ELR (cell line): ENCODE measurements around the gene FAM168A.

Experiments
- DNase-seq: peaks from one replicate; pipeline ENCODE4 v3.0.0-alpha.2; 2015; ENCODE audit warnings: low read depth

Gene FAM168A

DNA sequence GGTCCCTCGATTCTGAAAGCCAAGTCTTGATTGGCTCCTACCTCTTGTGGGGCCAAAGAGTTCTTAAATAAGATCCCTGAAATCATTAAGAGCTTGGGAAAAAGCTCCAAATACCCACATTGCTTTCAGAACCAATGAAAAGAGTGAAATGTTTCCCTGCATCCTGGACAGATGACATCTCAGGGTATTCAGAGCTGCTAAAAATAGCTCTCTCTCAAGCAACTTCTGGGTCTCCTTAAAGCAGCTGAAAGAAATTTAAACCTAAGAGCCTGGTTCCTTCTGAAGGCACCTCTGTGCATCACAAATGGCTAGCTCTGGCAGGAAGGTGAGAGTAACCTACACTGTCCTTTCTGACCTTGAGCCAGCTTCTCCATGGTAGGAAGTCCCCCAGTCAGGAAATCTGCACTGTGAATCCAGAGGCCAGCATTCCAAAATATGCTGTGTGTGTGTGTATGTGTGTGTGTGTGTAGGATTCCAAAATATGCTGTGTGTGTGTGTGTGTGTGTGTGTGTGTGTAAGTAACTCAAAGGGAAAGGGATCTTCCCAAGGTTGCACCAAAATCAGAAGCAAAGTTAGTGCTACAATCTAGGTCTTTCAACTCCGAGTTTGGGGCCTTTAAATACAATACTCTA, 171.6 kb downstream of the FAM168A start:
- no peak for DNase-seq

DNA sequence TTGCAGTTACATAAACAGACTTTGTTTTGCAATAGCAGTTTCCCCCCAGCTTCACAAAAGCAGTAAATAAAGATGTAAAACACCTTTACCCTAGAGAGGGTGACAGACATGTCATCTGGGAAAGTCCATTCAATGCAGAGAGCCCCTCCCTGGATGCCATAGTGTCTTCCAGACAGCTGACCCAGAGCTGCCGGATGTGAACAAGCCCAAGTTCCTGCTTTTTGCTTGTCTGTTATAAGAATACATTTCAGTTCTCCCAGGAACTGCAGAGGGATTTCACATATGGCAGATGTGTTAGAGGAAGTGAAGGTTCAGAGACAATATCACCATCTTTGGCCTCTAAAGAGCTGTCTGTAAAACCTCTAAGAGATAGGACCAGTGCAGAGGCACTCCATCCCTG, 172.8 kb downstream of the FAM168A start:
- no peak for DNase-seq

DNA sequence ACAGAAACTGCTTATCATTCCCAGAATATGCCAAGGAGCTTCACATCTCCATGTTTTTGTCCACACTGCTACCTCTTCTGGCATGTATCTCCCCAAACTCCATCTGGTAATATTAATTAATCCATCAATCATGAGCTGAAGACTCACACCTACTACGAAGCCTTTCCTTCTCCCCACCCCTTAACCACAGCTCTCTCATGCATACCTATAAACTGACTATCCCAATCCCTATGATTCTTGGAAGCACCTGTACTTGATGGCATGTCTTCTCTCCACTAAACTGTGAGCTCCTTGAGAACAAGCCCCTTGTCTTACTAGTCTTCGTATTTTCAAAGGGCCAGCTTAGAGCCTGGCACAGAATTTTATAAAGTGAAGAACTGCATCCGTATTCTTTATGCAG, 174.4 kb downstream of the FAM168A start:
- no peak for DNase-seq

DNA sequence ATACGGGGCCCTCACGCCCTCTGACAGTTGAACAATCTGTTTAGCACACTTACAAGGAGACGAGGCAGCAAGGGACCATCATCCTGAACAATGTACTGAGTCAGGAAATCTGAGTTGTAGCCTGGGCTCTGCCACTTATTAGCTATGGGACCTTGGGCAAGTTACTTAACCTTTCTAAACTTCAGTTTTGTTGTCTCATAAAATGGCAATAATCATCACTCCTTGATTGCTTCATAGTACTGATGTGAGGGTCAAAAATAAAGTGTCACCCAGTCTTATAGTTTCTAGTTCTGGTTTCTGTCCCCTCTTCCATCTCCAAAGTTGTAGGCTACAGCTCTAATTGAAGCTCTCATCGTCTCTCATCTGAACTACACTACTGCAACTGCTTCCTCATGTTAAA, 175.0 kb downstream of the FAM168A start:
- DNase-seq: no peak

DNA sequence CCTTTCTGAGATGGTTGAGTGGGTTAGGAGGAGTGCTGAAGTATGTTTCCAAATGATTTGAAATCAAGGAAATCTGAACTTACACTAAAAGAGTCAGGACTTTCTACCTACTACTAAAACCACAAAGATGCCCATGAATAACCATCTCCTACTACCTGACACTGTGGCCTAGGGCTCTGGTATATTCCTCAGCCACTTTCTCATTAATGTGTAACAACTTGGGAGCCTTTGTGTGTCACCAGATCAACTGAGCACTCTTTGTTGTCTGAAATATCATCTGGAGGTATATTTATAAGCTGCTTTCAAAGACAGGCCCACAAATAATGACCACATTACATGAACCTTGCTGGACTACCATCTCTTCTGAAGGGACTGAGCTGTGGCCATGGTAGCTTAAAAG, 177.8 kb downstream of the FAM168A start:
- no peak for DNase-seq

DNA sequence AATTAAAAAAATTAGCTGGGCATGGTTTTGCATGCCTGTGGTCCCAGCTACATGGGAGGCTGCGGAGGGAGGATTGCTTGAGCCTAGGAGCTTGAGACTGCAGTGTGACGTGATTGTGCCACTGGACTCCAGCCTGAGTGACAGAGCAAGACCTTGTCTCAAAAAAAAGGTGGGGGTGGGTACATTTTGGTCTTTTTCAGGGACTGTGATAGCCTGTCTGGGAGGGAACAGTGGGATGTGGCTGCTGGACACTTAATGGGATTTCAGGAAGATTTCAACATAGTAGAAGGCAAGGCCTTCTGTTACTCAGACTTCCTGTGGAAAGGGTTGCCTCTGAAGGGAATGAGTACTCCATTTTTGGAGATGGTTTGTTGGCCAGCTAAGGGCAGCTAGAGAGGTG, 181.1 kb downstream of the FAM168A start:
- peak; percentile 42 for DNase-seq

DNA sequence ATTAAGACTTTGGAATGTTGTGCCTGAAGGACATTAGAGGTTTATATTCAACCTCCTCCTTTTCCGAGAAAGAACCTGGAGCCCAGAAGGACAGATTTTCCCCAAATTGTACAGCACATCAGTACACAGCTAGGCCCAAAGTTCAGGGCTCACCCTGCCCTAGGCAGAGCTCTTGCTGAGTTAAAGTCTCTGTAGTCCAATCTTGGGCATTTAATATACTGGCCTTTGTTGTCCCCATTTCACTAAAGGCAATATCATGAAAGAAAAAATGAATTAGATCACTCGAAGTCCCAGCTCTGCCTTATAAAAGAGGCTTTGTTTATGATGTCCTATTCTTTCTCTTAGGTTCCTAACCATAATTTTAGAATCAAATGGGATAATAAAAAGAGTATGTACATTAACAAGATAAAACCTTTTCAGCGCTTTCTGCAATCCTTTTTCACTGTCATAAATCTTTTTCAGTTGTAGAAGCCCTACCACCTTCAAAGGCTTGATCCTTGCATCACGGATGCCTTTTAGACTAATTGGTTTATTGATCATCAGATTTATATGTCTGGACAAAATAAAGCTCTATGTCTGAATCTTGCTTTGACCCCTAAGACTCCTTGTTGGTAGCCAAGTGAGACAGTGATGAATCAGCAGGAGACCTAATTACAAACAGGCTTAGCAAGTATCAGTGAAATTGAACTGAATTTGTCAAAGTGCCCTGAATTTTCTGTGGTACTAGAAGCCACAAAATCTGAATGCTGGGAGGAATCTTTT, 181.9 kb downstream of the FAM168A start:
- peak; percentile 43 for DNase-seq

DNA sequence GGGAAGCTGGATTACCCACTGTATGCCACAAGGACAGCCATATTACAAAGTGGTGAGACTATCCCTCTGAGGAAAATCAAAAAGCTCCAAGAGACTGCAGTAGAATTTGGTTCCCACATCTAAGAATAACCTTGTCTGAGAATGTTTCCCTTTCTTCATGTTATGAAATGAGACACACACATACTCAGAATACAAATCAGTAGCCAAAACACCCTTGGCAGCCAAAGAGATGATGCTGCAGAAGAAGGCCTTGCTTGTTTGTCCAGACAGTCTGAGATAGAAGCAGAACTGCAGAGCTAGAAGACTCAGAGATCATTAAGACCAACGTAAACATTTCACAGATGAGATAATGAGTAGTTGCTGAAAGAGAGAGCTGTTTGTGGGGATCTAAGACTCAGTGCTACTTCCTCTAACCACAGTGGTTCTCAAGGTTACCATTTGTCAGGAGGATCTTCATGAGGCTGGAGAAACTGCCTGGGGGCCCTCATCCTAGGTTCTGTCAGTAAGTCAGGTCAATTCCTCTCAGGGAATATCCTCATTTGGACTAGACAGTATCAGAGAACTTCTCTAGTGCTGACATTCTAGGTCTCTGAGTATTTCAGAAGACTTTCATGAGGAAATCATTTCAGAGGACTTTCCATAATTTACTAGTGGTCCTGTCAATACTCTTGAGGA, 182.8 kb downstream of the FAM168A start:
- no peak for DNase-seq

DNA sequence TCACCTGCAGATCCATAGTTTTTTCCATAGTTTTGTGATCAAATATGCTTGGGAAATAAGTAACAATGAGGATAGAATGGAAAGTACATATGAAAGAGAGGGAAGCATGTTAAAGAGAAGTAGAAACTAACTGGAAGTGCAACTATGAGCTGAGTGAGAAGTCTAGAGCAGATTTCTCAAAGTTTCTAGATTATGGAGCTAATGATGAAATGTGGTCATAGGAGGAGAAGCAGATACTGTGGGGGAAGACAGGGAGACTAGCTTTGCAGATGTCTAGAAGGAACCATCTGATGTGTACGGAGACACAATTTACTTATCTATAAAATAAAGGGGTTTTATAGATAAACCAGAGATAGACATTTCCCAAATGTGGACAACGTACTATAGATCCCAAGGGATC, 184.7 kb downstream of the FAM168A start:
- DNase-seq: no peak

DNA sequence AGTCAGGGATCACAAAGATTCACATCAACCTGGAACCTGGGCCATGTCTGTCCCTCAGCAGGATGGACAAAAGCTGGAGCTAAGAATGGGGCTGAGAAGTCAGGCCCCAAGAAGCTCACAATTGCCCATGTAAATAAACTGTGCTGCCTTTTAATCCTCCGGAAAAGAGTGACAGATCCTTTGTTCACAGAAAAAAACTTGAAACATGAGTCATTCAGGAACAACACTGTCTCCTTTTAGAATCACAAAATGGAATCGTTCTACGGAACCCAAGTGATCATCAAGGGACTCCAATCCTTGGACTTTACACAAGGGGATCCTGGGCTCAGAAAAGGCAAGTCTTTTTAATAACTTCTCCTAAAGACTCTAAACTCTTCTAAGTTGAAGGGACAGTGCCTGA, 185.6 kb downstream of the FAM168A start:
- DNase-seq: peak; percentile 47

DNA sequence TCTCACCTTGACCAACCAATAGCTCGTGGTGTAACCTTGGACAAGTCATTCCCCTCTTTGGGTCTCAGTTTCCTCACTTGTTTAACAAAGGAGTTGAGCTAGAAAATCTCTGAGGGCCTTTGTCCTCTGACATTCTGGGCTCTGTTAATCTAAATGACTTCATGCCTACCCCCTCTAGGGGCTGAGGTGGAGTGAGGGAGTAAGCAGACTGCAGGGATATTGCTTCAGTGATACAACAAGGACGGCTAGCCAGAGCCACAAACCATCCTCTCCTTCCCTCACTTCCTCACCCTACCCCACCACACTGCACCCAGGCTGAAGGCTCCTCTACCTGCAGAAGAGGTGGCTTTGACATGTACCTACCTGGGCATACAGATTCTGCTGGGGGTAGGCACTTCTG, 186.9 kb downstream of the FAM168A start:
- DNase-seq: no peak

DNA sequence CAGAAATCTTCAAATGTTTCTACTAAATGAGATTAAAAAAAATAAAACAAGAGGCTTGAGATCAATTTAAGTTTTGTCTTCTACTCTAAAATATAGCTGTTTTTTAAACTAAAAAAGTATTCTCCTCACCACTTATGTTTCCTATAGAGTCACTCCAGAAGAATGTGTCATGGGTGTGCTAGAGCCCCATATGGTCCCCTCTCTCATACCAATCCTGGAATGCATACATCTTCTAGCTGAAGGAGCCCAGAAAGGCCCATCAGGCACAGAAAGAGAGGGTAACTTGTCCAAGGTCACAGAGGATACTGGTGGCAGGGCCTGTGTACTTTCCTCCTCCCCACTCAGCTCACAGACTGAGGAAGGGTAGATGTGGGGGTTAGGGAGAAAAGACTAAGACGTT, 187.3 kb downstream of the FAM168A start:
- peak; percentile 35 for DNase-seq

DNA sequence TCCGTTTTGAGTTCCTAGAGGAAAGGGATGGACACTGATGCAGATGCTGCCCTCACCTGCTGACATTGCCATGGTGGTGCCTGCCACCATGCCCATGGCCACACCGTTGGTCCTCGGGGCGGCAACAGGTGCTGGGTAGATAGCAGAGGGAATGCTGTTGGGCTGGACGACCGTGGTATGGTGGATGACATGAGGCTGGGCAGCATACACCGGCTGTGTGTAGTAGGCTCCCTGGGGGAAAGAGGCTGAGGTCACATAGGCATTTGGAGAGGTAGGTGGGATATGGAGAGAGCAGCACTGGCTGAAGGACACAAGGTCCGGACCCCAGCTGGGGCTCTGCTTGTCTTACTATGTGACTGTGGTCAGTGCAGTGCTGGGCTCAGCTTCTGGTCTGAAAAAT, 188.5 kb downstream of the FAM168A start:
- DNase-seq: no peak

DNA sequence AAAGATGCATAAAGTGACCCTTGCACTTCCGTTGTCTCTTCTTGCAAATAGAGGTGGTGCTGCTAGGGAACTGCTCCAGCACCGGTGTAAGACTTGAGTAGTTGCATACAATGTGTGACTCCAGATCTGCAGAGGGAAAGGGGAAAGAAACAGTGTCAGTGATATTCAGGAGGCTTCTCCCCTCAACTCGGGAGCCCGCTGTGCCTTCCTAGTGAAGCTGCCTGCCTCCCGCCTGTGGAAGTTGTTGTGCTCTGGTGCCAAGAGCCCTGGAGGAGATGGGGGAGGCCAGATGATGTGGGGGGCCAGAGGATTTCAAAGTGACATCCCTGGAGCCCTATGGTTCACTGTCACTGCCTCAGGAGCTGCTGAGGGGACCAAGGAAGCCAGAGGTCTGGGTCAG, 191.3 kb downstream of the FAM168A start:
- no peak for DNase-seq

DNA sequence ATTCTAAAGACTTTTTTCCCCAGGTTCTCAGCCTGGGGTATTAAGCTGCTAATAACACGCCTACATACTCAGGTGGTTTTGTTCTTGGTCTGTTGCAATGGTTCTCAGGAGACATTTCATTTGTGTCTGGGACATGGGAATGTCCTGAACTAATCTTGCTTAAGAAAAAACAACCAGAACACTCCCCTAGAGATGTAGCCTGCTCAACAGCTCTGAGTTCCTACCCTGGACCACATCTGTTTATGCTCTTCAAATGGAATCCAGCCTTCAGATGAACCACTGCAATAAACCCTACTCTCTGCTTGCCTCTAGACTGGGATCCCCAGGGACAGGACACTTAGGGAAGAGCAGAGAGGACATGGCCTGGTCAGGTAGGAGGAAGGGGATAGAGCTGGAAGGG, 191.8 kb downstream of the FAM168A start:
- DNase-seq: no peak

DNA sequence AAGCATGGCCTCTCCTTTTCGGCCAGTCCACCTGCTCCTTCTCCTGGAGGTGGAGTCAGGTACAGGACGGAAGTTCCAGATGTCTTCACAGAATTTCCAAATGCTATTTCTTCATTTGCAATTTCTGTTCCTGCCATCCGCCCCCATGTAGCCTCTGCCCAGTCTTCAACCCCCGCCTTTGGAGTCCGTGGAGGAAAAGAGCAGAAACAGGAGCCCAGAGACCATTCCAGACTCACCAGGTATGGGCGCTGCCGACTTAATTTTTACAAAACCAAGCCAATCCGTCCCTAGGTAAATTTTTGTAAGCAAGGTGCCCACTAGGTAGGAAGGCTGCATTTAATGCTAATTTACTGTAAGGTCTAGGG, 192.8 kb downstream of the FAM168A start:
- no peak for DNase-seq

DNA sequence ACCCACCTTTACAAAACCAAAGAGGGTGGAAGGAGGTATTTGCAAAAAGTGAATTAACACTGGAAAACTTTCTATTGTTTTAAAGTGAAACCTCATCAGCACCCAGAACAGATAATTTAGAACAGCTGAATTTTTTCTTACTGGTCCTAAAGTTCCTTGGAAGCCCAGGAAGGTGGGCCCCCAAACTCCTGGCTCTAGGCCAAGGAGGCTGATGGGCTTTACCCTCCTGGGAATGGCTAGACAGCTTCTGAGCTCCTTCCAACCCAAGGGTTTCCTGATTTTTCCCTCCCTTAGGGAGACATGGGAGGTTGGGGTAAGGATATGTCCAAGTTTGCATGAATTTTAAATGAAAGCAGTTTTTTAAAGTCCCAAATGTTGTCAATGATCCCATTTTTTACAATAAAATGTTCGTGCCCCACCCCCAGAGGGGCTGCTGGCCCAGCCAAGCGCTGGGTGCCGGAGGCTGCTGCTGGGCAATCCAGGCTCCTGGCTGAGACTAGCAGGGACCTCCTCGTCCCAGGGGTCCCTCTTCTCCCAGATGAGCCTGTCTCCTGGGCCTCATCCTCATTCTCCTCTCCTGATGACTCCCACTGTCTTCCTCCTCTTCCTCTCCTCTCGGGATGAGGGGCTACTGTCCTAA, 193.3 kb downstream of the FAM168A start:
- DNase-seq: no peak

DNA sequence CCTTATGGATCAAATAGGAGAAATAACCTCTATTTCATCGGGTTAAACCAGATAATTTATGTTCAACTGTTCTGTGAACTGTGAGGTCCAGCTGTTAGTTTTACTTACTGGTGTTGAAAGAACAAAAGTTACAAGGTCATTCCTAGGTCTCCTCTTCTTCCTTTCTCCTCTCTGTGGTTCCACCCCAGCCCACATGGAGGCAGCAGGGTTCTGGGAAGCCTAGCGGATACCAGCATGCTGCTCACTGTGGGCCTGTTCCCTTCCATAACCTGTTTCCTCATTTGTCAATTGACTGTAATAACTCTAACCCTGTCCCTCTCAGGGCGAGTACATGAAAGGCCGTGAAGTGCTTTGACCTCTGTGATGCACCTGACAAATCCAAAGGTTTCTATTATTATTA, 193.9 kb downstream of the FAM168A start:
- DNase-seq: peak; percentile 63

DNA sequence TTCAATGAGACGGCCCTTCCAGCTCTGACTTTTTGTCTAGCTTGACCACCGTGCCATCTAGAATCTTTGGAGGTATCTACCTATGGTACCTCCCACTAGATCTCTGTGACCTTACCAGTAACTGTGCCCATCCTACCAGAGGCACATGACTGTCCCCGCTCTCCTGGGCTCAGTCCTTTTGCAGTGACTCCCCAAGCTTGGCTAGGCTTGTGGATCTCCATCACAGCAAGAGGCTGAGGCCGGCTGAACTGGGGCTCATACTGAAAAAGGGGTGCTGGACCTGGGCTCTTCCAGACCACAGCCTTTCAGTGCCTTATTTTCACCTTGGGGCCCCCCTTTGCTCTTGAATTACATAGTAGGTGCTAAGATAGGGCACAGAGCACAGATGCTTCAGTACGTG, 194.4 kb downstream of the FAM168A start:
- no peak for DNase-seq

DNA sequence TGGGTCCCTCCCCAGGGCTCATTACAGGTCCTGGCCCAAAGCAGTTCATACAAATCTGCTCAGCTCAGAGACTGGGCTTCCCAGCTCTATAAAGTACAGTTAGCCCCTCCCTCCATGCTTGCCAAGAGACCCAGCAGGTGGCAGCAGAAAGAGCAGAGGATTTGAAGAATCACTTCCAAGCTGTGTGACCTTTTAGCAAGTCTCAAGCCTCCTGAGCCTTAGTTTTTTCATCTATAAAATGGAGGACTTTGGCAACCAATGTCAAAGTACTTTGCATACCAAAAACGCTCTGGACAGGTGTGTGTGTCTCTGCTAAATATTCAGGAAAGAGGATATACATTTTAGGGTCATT, 195.1 kb downstream of the FAM168A start:
- peak; percentile 53 for DNase-seq

DNA sequence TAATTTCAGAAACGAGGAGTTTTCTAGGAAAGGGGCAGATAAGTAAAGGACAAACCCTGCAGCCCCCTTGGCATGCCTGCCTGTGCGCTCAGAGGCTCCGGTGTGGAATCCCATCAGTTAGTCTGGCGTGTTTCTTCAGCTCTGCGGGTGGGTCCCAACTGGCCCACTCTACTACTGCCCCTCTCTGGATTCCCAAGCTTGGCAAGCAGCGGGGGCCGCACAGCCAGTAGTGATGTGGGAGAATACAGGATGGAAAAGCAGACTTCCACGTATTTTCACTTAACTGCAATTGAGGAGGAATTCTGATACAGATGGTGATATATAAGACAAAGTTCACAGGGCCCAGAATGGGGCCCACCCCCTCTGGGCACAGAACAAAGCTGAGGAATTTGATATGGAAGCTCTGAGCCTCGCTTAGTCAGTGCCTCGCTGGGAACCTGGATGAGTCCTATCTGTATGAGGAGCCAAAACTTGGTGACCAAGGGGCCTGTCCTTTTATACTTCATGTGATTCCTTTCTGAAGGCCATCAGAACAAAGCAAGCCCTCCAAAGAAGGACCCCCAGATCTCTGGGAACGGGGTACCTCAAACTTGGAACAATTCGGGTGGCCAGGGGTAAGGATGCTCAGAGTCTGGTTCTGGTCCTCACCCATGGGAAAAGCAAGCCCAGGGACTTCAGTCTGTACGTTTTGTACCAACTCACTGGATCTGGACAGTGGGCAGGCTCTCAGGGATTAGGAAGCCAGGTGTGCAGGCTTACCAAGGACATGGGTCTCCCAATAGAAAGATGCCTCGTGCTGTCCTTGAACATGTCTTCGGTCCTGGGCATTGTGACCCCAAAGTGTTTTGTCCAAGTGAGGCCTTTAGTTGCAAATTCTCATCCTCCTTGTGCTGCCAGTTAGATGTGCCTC, 195.7 kb downstream of the FAM168A start:
- DNase-seq: peak; percentile 31
